HG02571 (cell line): Measurements from ENCODE around the gene NDUFAF5.

ENCODE experiments used
- ATAC-seq: cut with Tn5 transposase; IDR thresholded peaks from one replicate; pipeline ENCODE4 v1.9.1; 2021; ENCODE audit warnings: mild to moderate bottlenecking, moderate library complexity; ENCODE audit not compliant: unreplicated experiment

Gene NDUFAF5

GRCh38 chr20:13775867-13776266 lies 9.0 kb upstream of the NDUFAF5 start:
- ATAC-seq: no peak

GRCh38 chr20:13777171-13777601 lies 7.6 kb upstream of the NDUFAF5 start:
- ATAC-seq: no peak

- ATAC-seq: no peak
Measured at GRCh38 chr20:13778827-13779226, 6.0 kb upstream of the NDUFAF5 start.

GRCh38 chr20:13783528-13783927 lies 1.3 kb upstream of the NDUFAF5 start:
- ATAC-seq: no peak

GRCh38 chr20:13784271-13784892 lies 446 bp upstream of the NDUFAF5 start:
- peak; percentile 3 for ATAC-seq

- no peak for ATAC-seq
Measured at GRCh38 chr20:13786143-13786828, 1.5 kb downstream of the NDUFAF5 start.

GRCh38 chr20:13788167-13788834 lies 3.5 kb downstream of the NDUFAF5 start:
- no peak for ATAC-seq

- no peak for ATAC-seq
Measured at GRCh38 chr20:13790708-13791107, 5.9 kb downstream of the NDUFAF5 start.

- no peak for ATAC-seq
Measured at GRCh38 chr20:13791540-13792459, 7.0 kb downstream of the NDUFAF5 start.

- no peak for ATAC-seq
Measured at GRCh38 chr20:13793001-13793400, 8.2 kb downstream of the NDUFAF5 start.

- no peak for ATAC-seq
Measured at GRCh38 chr20:13794667-13795066, 9.8 kb downstream of the NDUFAF5 start.

GRCh38 chr20:13799040-13799439 lies 14.2 kb downstream of the NDUFAF5 start:
- no peak for ATAC-seq

- ATAC-seq: no peak
Measured at GRCh38 chr20:13799974-13800373, 15.1 kb downstream of the NDUFAF5 start.

GRCh38 chr20:13800728-13801134 lies 15.9 kb downstream of the NDUFAF5 start:
- no peak for ATAC-seq

- no peak for ATAC-seq
Measured at GRCh38 chr20:13809373-13809772, 24.5 kb downstream of the NDUFAF5 start.

- no peak for ATAC-seq
Measured at GRCh38 chr20:13809855-13810254, 25.0 kb downstream of the NDUFAF5 start.

- no peak for ATAC-seq
Measured at GRCh38 chr20:13810446-13810845, 25.6 kb downstream of the NDUFAF5 start.

- no peak for ATAC-seq
Measured at GRCh38 chr20:13813910-13814309, 29.1 kb downstream of the NDUFAF5 start.

GRCh38 chr20:13814672-13815071 lies 29.8 kb downstream of the NDUFAF5 start:
- ATAC-seq: no peak

GRCh38 chr20:13816757-13817156 lies 31.9 kb downstream of the NDUFAF5 start:
- ATAC-seq: no peak

GRCh38 chr20:13817342-13817741 lies 32.5 kb downstream of the NDUFAF5 start:
- no peak for ATAC-seq
